KOPT-K1 (cell line): ENCODE data around the gene ITM2A.

Experiments
- H3K27ac ChIP-seq: fragments of 200-600 bp; sonication (generic); 2 replicates; pipeline ENCODE4 v1.5.1; 2016; ENCODE audit warnings: antibody characterized with exemption, mild to moderate bottlenecking, low read depth, low read length; ENCODE audit not compliant: poor library complexity, severe bottlenecking
- H3K36me3 ChIP-seq: fragments of 200-600 bp; sonication (generic); 2 replicates; pipeline ENCODE4 v1.5.1; 2017; ENCODE audit warnings: antibody characterized with exemption, mild to moderate bottlenecking, low read length, moderate library complexity; ENCODE audit not compliant: insufficient read depth
- H3K9me3 ChIP-seq: fragments of 200-600 bp; sonication (generic); 2 replicates; pipeline ENCODE4 v1.5.1; 2017; ENCODE audit warnings: antibody characterized with exemption, low read length, mild to moderate bottlenecking; ENCODE audit not compliant: insufficient read depth, poor library complexity, severe bottlenecking

Gene ITM2A

GRCh38 chrX:79364306-79364705, 2.8 kb downstream of the ITM2A start:
- Histone ChIP-seq H3K36me3 (peaks cover 39% of the 10 kb centered on the region), H3K27ac (peak overlapping the region; percentile 88), H3K9me3 (no peaks in the 10 kb centered on the region)

- no peak overlapping the region for H3K27ac ChIP-seq
- H3K9me3 ChIP-seq: peaks cover 5% of the 10 kb centered on the region
- peaks cover 60% of the 10 kb centered on the region for H3K36me3 ChIP-seq
Observed at GRCh38 chrX:79361192-79361870, 5.8 kb downstream of the ITM2A start.

GRCh38 chrX:79336869-79337815, 30.0 kb downstream of the ITM2A start:
- Histone ChIP-seq H3K36me3 (no peaks in the 10 kb centered on the region), H3K27ac (peak overlapping the region; percentile 79), H3K9me3 (peaks cover under 1% of the 10 kb centered on the region)

- Histone ChIP-seq H3K27ac (no peak overlapping the region), H3K36me3 (no peaks in the 10 kb centered on the region), H3K9me3 (no peaks in the 10 kb centered on the region)
Observed at GRCh38 chrX:79330022-79330421, 37.1 kb downstream of the ITM2A start.

- no peaks in the 10 kb centered on the region for H3K36me3 ChIP-seq
- H3K9me3 ChIP-seq: no peaks in the 10 kb centered on the region
- peak overlapping the region; percentile 31 for H3K27ac ChIP-seq
Observed at GRCh38 chrX:79325263-79325958, 41.7 kb downstream of the ITM2A start.
